Sigmoid colon (tissue), 7 donors: ENCODE results near the gene TRIM47. TPM values are rescaled to one million over a fixed set of nuclear protein-coding genes. Genes with fewer than 3 reads are reported as not detected.

Experiments
- DNase-seq: peaks from one replicate; pipeline ENCODE4 v3.0.0-alpha.2; 2019
- H3K27ac ChIP-seq, 4 donors: fragments of 200-600 bp; sonication (generic); one replicate each; pipeline ENCODE4 v1.5.1; 2016 to 2019; ENCODE audit warnings: mild to moderate bottlenecking in 1 of 4
- H3K27me3 ChIP-seq, 3 donors: fragments of 200-600 bp; sonication (generic); one replicate each; pipeline ENCODE4 v1.5.1; 2019; ENCODE audit warnings: mild to moderate bottlenecking in 1 of 3
- H3K36me3 ChIP-seq, 4 donors: fragments of 200-600 bp; sonication (generic); one replicate each; pipeline ENCODE4 v1.5.1; 2016 to 2019
- H3K4me1 ChIP-seq, 4 donors: fragments of 200-600 bp; sonication (generic); one replicate each; pipeline ENCODE4 v1.5.1; 2017 to 2019
- H3K4me3 ChIP-seq, 4 donors: fragments of 200-600 bp; sonication (generic); one replicate each; pipeline ENCODE4 v1.5.1; 2017 to 2019; ENCODE audit warnings: mild to moderate bottlenecking in 2 of 4, moderate library complexity in 1 of 4
- H3K9me3 ChIP-seq, 4 donors: fragments of 200-600 bp in 3 of 4; sonication (generic) in 3 of 4; one replicate each; pipeline versions ENCODE4 v1.5.1 to v1.6.1; 2013 to 2019
- EP300 ChIP-seq, 4 donors: sonication (generic); formaldehyde crosslinking; IDR thresholded peaks; one replicate each; pipeline ENCODE4 v1.6.1; 2017; ENCODE audit warnings: antibody characterized with exemption in 4 of 4
- POLR2A ChIP-seq, 2 donors: fragments of 450-650 bp; IDR thresholded peaks; one replicate each; pipeline ENCODE4 v1.6.1; 2016; ENCODE audit warnings: antibody characterized with exemption in 2 of 2, mild to moderate bottlenecking in 2 of 2, moderate library complexity in 2 of 2
- POLR2AphosphoS5 ChIP-seq, 4 donors: sonication (generic); formaldehyde crosslinking; IDR thresholded peaks; one replicate each; pipeline ENCODE4 v1.6.1; 2017; ENCODE audit warnings: antibody characterized with exemption in 4 of 4
- WGBS, 2 donors: extraction: QIAGEN DNeasy Blood & Tissue Kit; methylation state at CpG; one replicate each; pipeline ENCODE4 v1.1.7; 2013; 5-methylcytosine and 5-hydroxymethylcytosine counted together
- intact Hi-C: fragments of 100-400 bp; cut with DNase I; formaldehyde crosslinking; loops from one replicate; pipeline ENCODE4 v1.15.1; 2023
- polyA plus RNA-seq, 3 donors: library from polyadenylated mRNA; stranded (reverse); fragments of 200-250 nt; gene quantifications; one replicate each; pipeline ENCODE4 v1.2.3, GENCODE V29; 2013
- total RNA-seq, 4 donors: library from RNA; depleted of rRNA; stranded (reverse); fragments of >200 nt; gene quantifications; one replicate each; pipeline ENCODE4 v1.1.0, GENCODE V29; 2016
- TF ChIP-seq, protein P1 (sequence below), 4 experiments: fragments of 450-650 bp in 3 of 4; fragments of 200-600 bp in 1 of 4; IDR thresholded peaks; one replicate each; pipeline ENCODE4 v1.5.1; 2016 to 2019; ENCODE audit warnings: antibody characterized with exemption in 4 of 4, mild to moderate bottlenecking in 3 of 4, moderate library complexity in 2 of 4
- donor health status: healthy with polysubstance abuse.
- donor health status: Bipolar disorder and iron deficiency.
- donor health status: healthy.

TRIM47 gene
- total and polyA plus RNA-seq, 7 donors = 27.8 to 41.0 (median 39.0) TPM

DNA sequence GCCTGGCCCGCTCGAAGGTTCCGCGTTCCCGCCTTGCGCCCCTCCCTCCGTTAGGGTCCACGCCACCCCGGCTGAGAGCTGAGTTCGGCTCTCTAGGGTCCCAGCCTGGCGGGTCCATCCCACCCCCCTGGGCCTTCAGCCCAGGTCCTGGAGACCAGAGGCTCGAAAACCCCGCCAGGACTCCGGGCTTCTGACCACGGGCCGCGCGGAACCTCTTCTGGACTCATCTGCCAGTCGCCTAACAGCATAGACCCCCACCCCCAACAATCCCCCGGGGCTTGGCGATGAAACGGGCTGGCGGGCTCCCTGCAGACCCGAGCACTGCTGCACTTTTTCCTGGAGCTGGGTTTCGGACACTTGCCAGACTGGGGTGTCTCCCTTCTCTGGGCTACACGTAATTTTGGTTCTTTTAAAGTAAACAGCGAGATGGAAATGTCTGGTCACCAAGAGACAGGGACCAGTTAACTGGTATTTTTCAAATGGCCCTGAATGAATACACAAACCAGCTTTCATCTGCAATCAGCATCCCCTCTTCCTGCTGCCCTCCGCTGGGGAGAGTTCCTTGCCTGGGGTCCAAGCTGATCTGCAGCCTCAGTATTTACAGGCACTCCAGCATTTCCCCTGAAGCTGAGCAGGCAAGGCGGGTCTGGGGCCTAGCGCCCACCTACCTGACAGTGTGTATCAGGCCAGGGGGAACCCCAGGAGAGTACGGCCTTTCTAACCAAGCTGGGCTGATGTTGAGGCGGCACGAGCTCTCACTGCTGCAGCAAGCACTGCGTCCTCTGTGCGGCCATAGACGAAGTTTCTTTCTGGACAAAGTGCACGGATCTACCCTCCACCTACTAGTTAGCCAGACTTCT, 19.0 kb upstream of the TRIM47 start:
- Histone ChIP-seq H3K9me3 (no peaks in the 10 kb centered on the region), H3K4me3 (peak overlapping the region; percentile 73 to 95 (median 83)), H3K36me3 (peaks cover 25 to 47% (median 35%) of the 10 kb centered on the region in 4 donors), H3K27me3 (no peaks in the 10 kb centered on the region), H3K4me1 (peaks cover 0 to 39% (median 34%) of the 10 kb centered on the region in 4 donors), H3K27ac (peak overlapping the region; percentile 95 to 98 (median 96))
- peak; percentile 84 for DNase-seq
- intact Hi-C loops = loop anchor here (5.0 kb wide), 1 partner anchor 120 kb away; a partner anchor contains a TSS
- TF ChIP-seq, protein P1, sequence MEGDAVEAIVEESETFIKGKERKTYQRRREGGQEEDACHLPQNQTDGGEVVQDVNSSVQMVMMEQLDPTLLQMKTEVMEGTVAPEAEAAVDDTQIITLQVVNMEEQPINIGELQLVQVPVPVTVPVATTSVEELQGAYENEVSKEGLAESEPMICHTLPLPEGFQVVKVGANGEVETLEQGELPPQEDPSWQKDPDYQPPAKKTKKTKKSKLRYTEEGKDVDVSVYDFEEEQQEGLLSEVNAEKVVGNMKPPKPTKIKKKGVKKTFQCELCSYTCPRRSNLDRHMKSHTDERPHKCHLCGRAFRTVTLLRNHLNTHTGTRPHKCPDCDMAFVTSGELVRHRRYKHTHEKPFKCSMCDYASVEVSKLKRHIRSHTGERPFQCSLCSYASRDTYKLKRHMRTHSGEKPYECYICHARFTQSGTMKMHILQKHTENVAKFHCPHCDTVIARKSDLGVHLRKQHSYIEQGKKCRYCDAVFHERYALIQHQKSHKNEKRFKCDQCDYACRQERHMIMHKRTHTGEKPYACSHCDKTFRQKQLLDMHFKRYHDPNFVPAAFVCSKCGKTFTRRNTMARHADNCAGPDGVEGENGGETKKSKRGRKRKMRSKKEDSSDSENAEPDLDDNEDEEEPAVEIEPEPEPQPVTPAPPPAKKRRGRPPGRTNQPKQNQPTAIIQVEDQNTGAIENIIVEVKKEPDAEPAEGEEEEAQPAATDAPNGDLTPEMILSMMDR (IDR thresholded peaks at IDR 0.05) = no peak
- no peak for TF ChIP-seq EP300 (IDR thresholded peaks at IDR 0.05)
- no peak for TF ChIP-seq POLR2A (IDR thresholded peaks at IDR 0.05)
- TF ChIP-seq POLR2AphosphoS5 (IDR thresholded peaks at IDR 0.05) = no peak
- 58 to 61% methylated on average over 37 of the region's 37 CpGs for WGBS, 2 donors

DNA sequence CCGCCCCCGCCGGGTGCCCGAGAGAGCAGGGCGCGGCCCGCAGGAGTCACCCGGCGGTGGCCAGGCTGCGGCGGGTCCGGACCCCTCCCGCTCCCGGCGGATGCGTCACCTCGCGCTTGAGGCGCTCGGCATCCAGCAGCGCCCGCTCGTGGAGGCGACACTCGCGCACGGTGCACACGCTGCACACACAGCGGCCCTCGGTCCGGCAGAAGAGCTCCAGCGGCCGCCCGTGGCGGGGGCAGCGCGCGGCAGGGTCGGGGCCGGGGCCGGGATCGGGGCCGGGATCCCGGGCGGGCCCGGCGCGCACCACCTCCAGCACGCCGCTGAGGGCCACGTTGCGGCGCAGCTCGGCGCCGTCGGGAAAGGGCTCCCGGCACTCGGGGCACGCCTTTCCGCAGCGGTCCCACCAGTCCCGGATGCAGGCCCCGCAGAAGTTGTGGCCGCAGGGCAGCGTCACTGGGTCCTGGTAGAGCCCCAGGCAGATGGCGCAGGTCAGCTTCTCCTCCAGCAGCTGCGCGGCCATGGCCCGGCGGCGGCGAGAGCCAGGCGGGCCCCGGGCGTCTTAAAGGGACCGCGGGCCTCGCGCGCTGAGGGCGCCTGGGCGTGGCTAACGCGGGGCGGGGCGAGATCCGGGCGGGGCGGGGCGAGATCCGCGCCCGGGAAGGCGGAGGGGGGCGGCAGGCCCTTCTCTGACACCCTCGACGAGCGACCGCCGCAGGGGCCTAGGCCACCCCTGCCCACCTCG, 18.2 kb upstream of the TRIM47 start, which contains the start of gene TRIM65:
Gene TRIM65 (minus strand): TSS at position 537 of the 745 bp plus-strand sequence. CDS start 14 bp downstream, at position 523.
- WGBS, 2 donors = 0 to 1% methylated on average over 102 of the region's 102 CpGs
- no peaks in the 10 kb centered on the region for H3K9me3 ChIP-seq
- DNase-seq = peak; percentile 94
- peak within 1 kb of the TSS; percentile 95 to 98 (median 96) for H3K27ac ChIP-seq
- TF ChIP-seq, protein P1 (IDR thresholded peaks at IDR 0.05) = no peak
- TF ChIP-seq POLR2AphosphoS5 (IDR thresholded peaks at IDR 0.05) = peak; percentile 81 to 94 (median 88)
- TF ChIP-seq POLR2A (IDR thresholded peaks at IDR 0.05) = peak; percentile 41 to 61
- peak within 1 kb of the TSS; percentile 73 to 95 (median 83) for H3K4me3 ChIP-seq
- H3K36me3 ChIP-seq = peaks cover 24 to 47% (median 34%) of the 10 kb centered on the region in 4 donors
- H3K27me3 ChIP-seq = no peaks in the 10 kb centered on the region
- intact Hi-C loops = loop anchor here (1.0 to 5.0 kb wide), 3 partner anchors 19 to 119 kb away; partner anchors contain the start of gene WBP2
- peaks cover 0 to 39% (median 34%) of the 10 kb centered on the region in 4 donors for H3K4me1 ChIP-seq

- peak overlapping the region; percentile 73 to 95 (median 83) for H3K4me3 ChIP-seq
- peaks cover 20 to 47% (median 34%) of the 10 kb centered on the region in 4 donors for H3K36me3 ChIP-seq
- DNase-seq = peak; percentile 69
- H3K27me3 ChIP-seq = no peaks in the 10 kb centered on the region
- H3K4me1 ChIP-seq = peaks cover 0 to 39% (median 34%) of the 10 kb centered on the region in 4 donors
- H3K9me3 ChIP-seq = no peaks in the 10 kb centered on the region
- TF ChIP-seq EP300 (IDR thresholded peaks at IDR 0.05) (no peak), POLR2AphosphoS5 (IDR thresholded peaks at IDR 0.05) (no peak), POLR2A (IDR thresholded peaks at IDR 0.05) (no peak)
- TF ChIP-seq, protein P1 (IDR thresholded peaks at IDR 0.05) = peak in 3 of 4 experiments; percentile 4 to 38 (median 34)
- intact Hi-C loops = loop anchor here (1.0 to 5.0 kb wide), 3 partner anchors 18 to 118 kb away; partner anchors contain the start of gene WBP2
- H3K27ac ChIP-seq = peak overlapping the region; percentile 95 to 98 (median 96)
- 21 to 31% methylated on average over 28 of the region's 28 CpGs for WGBS, 2 donors
Measured at GRCh38 chr17:75895370-75896155, 17.2 kb upstream of the TRIM47 start.
